GM19025 (cell line): Measurements from ENCODE around the gene DDO.

Experiments used
- ATAC-seq: cut with Tn5 transposase; IDR thresholded peaks from one replicate; pipeline ENCODE4 v1.9.1; 2021; ENCODE audit warnings: mild to moderate bottlenecking, low read depth, moderate library complexity; ENCODE audit not compliant: unreplicated experiment

The DDO gene

DNA sequence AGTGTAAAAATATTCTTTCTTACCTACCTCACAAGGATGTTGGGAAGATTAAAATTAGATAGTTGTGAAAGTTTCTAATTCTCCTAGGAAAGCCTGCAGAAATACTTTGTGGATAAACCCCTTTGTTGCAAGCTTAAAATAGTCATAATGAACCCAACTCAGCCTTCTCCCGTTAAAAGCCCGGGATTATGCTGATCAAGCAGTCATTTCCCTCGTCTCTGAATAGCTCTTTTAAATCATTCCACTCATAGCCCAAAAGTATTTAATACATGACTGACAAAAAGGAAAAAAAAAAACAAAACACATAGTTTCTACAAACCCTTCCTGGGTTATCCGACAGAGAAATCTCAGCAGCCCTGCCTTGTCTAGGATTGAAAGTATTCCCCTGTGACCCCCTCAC is 46.3 kb downstream of the DDO start:
- ATAC-seq: no peak

- ATAC-seq: no peak
These were observed 47.1 kb downstream of the DDO start for GRCh38 chr6:110368284-110368683.

GRCh38 chr6:110367825-110368224 is 47.5 kb downstream of the DDO start:
- no peak for ATAC-seq

DNA sequence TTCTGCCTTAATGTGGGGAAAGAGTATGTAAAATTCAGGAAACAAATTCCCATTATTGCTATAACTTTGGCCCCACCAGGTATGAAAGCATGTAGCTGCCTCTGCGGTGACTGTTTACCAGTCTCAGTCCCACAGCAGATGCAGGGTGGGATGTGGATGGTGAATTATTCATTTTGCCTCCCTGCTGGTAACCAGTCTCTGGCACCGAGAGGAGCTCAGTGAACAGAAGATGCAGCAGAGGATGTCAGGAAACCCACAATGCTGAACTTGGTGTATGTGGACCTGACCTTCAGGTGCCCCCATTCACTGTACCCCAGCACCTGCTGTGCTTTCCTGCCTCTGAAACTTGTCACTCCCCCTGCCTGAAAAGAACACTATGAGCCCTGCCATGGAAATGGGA is 48.4 kb downstream of the DDO start:
- no peak for ATAC-seq

GRCh38 chr6:110366256-110366655 is 49.1 kb downstream of the DDO start:
- no peak for ATAC-seq

DNA sequence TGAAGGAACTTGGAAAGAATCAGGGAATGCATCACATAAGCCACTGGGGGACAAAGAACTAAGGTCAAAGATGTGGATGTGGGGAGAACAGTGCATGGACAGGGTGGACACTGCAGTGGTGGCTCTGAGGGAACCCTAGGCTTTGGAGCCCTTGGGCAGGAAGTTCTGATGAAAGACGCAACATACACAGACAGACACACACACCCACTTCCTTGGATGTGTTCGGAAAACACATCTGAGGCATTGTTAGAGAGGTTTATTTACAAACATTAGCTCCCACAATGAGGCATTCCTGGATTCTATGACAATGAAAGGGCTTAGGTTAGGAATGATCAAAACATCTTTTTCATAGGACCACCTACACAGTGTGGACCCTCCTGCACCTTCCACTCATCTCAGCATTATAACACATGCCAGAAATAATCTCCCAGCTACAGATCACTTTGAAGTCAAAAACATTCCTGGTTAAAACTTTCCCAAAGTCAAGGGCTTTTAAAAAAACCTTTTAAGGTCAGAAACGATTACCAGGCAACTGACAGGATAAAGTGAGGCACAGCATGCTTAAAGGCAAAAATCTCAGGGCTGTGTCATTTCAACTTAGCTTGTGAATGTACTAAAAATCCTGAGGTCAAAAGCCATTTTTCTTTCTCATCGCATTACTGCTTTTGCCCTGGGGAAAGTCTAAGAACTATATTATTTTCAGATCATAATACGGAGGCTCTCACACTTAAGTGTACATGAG is 50.8 kb downstream of the DDO start:
- no peak for ATAC-seq

GRCh38 chr6:110363748-110364147 is 51.6 kb downstream of the DDO start:
- ATAC-seq: no peak

GRCh38 chr6:110360676-110361075 is 54.7 kb downstream of the DDO start:
- no peak for ATAC-seq

DNA sequence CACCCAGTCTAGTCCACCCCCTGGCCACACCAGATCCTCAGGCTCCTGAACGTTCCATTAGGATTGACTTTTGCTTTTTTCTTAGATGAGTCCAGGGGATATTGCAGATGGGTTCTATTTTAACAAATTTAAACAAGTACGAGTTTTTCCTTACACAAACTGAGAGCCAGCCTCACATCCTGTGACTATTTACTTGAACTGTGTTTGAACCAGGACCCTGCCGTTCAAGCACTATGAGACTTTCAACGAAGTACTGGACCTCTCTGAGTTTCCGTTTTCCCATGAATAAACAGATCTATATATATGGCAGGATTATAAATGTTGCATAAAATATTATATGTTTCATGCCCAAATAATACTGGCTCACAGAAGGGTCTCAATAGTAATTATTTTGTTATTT is 55.8 kb downstream of the DDO start:
- ATAC-seq: no peak

DNA sequence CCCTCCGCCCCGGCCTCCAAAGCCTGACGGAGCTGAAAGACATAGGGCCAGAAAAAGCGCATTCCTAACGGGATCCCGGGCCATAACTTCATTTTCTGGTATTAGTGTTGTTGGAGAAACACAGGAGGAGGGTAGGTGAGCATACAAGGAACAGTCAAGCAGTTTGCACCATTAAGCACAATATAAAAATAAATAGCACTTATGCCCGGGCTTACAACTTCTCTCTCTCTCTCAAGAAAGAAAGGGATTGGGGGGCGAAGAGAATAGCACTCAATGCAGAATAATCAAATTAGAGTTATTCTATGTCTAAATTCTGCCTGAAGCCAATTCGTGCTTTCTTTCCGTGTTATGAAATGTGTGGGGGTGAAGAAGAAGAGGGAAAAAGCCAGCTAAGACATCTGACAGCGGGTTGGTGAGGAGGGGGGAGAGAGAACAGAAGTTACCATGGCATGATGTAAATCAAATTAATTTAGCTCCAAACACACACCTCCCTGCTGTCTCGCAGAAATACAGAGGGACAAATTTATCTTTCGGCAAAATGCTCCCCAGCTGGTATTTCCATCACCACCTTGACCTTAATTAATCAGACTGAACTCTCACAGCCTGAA is 56.7 kb downstream of the DDO start:
- no peak for ATAC-seq

DNA sequence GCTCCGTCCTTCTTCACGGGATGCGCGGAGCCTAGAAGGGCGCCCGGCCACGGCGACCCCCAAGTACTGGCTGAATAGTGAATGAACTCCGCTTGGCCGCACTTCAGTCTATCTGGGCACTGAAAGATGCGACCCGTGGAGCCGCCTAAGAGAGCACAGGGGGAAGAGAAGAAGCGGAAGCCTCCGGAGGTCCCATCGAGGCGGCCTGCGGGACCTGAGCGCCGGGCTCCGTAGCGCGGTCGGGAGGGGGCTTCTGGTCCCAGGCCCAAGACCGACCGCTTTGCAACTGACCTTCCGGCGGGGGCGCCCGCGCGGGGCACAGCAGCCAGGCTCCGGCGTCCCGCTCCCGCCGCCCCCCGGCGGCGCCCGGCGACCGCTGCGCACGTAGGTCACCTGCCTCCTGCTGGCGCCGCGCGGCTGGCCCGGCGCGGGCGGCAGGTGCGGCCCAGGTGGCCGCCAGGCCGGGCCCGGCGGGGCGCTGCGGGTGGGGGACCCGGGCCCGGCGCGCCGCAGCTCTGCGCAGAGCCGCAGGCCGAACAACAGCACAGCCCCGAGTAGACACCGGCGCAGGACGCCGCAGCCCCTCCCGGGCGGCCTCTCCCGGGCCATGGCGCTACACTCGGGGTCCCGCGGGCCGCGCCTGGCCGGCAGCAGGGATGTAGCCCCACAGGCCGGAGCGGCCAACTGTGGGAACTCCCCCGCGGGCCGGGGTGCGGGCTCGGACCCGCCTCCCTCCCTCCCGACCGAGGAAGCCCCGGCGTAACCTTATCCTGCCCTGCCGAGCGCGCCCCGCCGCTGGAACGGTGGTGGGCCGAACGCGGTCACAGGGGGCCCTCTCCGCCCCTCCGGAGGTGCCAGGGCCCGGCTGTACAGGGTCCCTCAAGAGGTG is 57.5 kb downstream of the DDO start, which contains the start of gene METTL24:
TSS of gene METTL24 (minus strand) at position 686 of the 889 bp plus-strand sequence. CDS start at position 609, 77 bp downstream.
- no peak for ATAC-seq

- ATAC-seq: no peak
These were observed 58.1 kb downstream of the DDO start for GRCh38 chr6:110357298-110357663.

GRCh38 chr6:110356778-110357177 is 58.6 kb downstream of the DDO start:
- ATAC-seq: no peak

DNA sequence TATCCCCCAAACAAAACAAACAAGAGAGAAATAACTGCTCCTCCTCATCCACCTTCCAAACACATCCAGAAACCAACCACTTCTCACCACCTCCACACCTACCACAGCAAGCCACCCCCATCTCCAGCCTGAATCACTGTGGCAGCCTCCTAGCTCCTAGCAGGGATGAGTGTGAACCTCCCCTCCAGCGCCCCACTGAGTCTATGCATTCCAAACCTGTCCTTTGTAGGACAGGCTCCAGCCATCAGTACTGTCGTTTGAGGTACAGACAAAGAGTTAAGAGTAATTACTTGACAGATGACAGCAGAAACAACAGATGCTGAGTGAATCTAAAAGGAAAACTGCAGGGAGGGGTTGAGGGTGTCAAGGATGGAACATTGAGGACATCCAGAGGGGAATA is 59.6 kb downstream of the DDO start:
- ATAC-seq: no peak

- no peak for ATAC-seq
These were observed 60.4 kb downstream of the DDO start for GRCh38 chr6:110355022-110355421.

- ATAC-seq: no peak
These were observed 61.2 kb downstream of the DDO start for GRCh38 chr6:110354153-110354552.

GRCh38 chr6:110353457-110354001 is 61.8 kb downstream of the DDO start:
- no peak for ATAC-seq

DNA sequence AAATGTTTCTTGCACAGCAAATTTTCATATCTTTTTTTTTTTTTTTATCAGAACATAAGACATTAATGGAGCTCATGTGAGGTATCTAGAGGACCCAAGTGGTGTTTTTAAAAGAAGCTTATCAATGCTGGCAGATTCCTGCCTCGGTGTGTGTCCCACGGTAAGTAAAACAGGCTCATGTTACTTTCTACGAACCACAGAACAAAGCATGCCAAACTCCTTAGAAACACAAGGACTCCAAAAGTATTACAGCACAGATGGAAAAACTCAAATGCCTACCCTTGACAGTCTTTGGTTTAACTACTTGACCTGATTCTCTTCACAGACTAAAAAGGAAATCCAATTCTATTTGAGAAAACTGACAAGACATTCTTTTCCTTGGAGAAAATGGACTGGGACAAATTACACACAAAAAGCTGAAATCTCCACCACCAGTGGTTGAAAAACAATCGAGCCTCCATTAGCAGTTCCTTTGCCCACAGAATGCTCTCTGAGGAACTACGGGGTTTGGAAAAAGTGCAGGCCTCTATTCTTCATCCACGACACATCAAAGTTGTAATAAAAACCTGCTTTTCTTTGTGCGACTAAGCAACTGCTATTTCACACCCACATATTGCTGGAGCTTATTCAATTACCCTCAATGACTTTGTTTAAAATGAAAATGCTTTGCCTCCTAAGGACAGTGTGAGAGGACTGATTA is 62.7 kb downstream of the DDO start:
- no peak for ATAC-seq

- ATAC-seq: no peak
These were observed 63.4 kb downstream of the DDO start for GRCh38 chr6:110351986-110352385.

- no peak for ATAC-seq
These were observed 63.8 kb downstream of the DDO start for GRCh38 chr6:110351546-110351945.
